HL-60 (cell line): Measurements from ENCODE around the gene ERCC8.

Source experiments
- GABPA ChIP-seq: IDR thresholded peaks from 2 replicates; pipeline ENCODE4 v1.6.1; 2012; ENCODE audit warnings: low read depth
- POLR2AphosphoS5 ChIP-seq: IDR thresholded peaks from 2 replicates; pipeline ENCODE4 v1.6.1; 2012; ENCODE audit warnings: low read depth
- TF ChIP-seq, protein P1 (sequence below): IDR thresholded peaks from one replicate; pipeline ENCODE4 v1.5.1; 2011; ENCODE audit warnings: low read length, control low read depth, inconsistent platforms; ENCODE audit not compliant: insufficient read depth
- TF ChIP-seq, protein P2 (sequence below): IDR thresholded peaks from 2 replicates; pipeline ENCODE4 v1.6.1; 2012; ENCODE audit warnings: low read depth; ENCODE audit not compliant: insufficient replicate concordance

DNA sequence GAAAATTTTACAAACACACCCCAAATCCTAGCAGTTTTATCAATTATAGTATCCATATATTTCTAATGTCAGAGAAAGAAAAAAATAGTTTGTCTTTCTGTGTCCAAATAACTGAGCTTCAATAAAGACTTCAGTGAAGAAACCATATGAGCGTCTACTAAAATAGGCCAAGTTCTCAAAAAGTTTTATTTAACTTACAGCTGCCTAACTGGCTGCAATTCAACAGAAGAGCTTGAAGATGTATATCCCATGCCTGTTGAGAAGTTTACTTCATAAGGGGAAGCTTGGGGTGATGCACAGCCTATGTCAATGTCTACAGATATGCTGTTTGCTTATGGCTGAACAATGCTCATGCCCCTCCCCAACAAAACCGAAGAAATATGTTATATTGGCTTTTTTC, 57.1 kb downstream of the ERCC8 start:
- TF ChIP-seq, protein P1, sequence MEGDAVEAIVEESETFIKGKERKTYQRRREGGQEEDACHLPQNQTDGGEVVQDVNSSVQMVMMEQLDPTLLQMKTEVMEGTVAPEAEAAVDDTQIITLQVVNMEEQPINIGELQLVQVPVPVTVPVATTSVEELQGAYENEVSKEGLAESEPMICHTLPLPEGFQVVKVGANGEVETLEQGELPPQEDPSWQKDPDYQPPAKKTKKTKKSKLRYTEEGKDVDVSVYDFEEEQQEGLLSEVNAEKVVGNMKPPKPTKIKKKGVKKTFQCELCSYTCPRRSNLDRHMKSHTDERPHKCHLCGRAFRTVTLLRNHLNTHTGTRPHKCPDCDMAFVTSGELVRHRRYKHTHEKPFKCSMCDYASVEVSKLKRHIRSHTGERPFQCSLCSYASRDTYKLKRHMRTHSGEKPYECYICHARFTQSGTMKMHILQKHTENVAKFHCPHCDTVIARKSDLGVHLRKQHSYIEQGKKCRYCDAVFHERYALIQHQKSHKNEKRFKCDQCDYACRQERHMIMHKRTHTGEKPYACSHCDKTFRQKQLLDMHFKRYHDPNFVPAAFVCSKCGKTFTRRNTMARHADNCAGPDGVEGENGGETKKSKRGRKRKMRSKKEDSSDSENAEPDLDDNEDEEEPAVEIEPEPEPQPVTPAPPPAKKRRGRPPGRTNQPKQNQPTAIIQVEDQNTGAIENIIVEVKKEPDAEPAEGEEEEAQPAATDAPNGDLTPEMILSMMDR: no peak
- TF ChIP-seq GABPA: no peak
- TF ChIP-seq POLR2AphosphoS5: no peak
- TF ChIP-seq, protein P2, sequence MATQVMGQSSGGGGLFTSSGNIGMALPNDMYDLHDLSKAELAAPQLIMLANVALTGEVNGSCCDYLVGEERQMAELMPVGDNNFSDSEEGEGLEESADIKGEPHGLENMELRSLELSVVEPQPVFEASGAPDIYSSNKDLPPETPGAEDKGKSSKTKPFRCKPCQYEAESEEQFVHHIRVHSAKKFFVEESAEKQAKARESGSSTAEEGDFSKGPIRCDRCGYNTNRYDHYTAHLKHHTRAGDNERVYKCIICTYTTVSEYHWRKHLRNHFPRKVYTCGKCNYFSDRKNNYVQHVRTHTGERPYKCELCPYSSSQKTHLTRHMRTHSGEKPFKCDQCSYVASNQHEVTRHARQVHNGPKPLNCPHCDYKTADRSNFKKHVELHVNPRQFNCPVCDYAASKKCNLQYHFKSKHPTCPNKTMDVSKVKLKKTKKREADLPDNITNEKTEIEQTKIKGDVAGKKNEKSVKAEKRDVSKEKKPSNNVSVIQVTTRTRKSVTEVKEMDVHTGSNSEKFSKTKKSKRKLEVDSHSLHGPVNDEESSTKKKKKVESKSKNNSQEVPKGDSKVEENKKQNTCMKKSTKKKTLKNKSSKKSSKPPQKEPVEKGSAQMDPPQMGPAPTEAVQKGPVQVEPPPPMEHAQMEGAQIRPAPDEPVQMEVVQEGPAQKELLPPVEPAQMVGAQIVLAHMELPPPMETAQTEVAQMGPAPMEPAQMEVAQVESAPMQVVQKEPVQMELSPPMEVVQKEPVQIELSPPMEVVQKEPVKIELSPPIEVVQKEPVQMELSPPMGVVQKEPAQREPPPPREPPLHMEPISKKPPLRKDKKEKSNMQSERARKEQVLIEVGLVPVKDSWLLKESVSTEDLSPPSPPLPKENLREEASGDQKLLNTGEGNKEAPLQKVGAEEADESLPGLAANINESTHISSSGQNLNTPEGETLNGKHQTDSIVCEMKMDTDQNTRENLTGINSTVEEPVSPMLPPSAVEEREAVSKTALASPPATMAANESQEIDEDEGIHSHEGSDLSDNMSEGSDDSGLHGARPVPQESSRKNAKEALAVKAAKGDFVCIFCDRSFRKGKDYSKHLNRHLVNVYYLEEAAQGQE: no peak
